MM.1S (cell line): Measurements from ENCODE around the gene ENOX1.

Source experiments
- DNase-seq: peaks from one replicate; pipeline ENCODE4 v3.0.0-alpha.2; 2015
- H2AFZ ChIP-seq: fragments of 300-600 bp; sonication (generic); 2 replicates; pipeline ENCODE4 v1.6.0; 2016; ENCODE audit warnings: antibody characterized with exemption, low read length
- H3F3A ChIP-seq: fragments of 300-600 bp; sonication (generic); 2 replicates; pipeline ENCODE4 v1.6.1; 2016; ENCODE audit warnings: mild to moderate bottlenecking, antibody characterized with exemption, low read length, moderate library complexity, mixed read lengths; ENCODE audit not compliant: insufficient read depth
- H3K27ac ChIP-seq: fragments of 300-600 bp; sonication (generic); 2 replicates; pipeline ENCODE4 v1.5.1; 2016; ENCODE audit warnings: mild to moderate bottlenecking, low read length
- H3K27me3 ChIP-seq: fragments of 300-600 bp; sonication (generic); replicated peaks from 2 replicates; pipeline ENCODE4 v1.6.0; 2016; ENCODE audit warnings: low read length; ENCODE audit not compliant: insufficient read depth
- H3K36me3 ChIP-seq: fragments of 300-600 bp; sonication (generic); replicated peaks from 2 replicates; pipeline ENCODE4 v1.6.1; 2016; ENCODE audit warnings: mild to moderate bottlenecking, low read length, mixed read lengths; ENCODE audit not compliant: insufficient read depth
- H3K4me1 ChIP-seq: fragments of 300-600 bp; sonication (generic); 2 replicates; pipeline ENCODE4 v1.6.1; 2016; ENCODE audit warnings: low read length, mixed read lengths
- H3K4me2 ChIP-seq: fragments of 300-600 bp; sonication (generic); 2 replicates; pipeline ENCODE4 v1.6.0; 2016; ENCODE audit warnings: low read depth, low read length
- H3K4me3 ChIP-seq: fragments of 300-600 bp; sonication (generic); 2 replicates; pipeline ENCODE4 v1.5.1; 2016; ENCODE audit warnings: low read length, mixed read lengths
- H3K79me2 ChIP-seq: fragments of 300-600 bp; sonication (generic); 2 replicates; pipeline ENCODE4 v1.6.1; 2016; ENCODE audit warnings: mixed run types, low read length, mixed read lengths
- H3K9ac ChIP-seq: fragments of 300-600 bp; sonication (generic); 2 replicates; pipeline ENCODE4 v1.6.1; 2016; ENCODE audit warnings: low read length, mixed read lengths
- H3K9me2 ChIP-seq: fragments of 300-600 bp; sonication (generic); replicated peaks from 2 replicates; pipeline ENCODE4 v1.6.1; 2016; ENCODE audit warnings: mild to moderate bottlenecking, low read length, mixed read lengths; ENCODE audit not compliant: insufficient read depth
- H3K9me3 ChIP-seq: fragments of 300-600 bp; sonication (generic); replicated peaks from 2 replicates; pipeline ENCODE4 v1.6.1; 2016; ENCODE audit warnings: mild to moderate bottlenecking, low read length, mixed read lengths; ENCODE audit not compliant: insufficient read depth
- H4K20me1 ChIP-seq: fragments of 300-600 bp; sonication (generic); 2 replicates; pipeline ENCODE4 v1.6.1; 2016; ENCODE audit warnings: mild to moderate bottlenecking, low read length, moderate library complexity, mixed read lengths; ENCODE audit not compliant: insufficient read depth
- CTCF ChIP-seq: fragments of 300-600 bp; sonication (generic); IDR thresholded peaks from 2 replicates; pipeline ENCODE4 v1.5.1; 2016; ENCODE audit warnings: antibody characterized with exemption, low read length, mixed read lengths
- EZH2 ChIP-seq: fragments of 300-600 bp; sonication (generic); optimal IDR thresholded peaks from 2 replicates; pipeline ENCODE3; 2017; ENCODE audit warnings: low read depth, mild to moderate bottlenecking, antibody characterized with exemption, low read length, mixed read lengths
- EZH2phosphoT487 ChIP-seq: fragments of 300-600 bp; sonication (generic); IDR thresholded peaks from 2 replicates; pipeline ENCODE4 v1.6.1; 2018; ENCODE audit warnings: antibody characterized with exemption, low read length

The ENOX1 gene

GRCh38 chr13:43304945-43305344 is 481.8 kb downstream of the ENOX1 start:
- TF ChIP-seq EZH2phosphoT487 (no peak), CTCF (no peak), EZH2 (no peak)
- Histone ChIP-seq H3K27me3 (no peaks in the 10 kb centered on the region), H3K4me3 (no peak overlapping the region), H3K9ac (no peak overlapping the region), H3K27ac (no peak overlapping the region), H3F3A (no peaks in the 10 kb centered on the region), H4K20me1 (no peaks in the 10 kb centered on the region), H3K79me2 (no peaks in the 10 kb centered on the region), H3K9me3 (no peaks in the 10 kb centered on the region), H3K4me2 (no peak overlapping the region), H2AFZ (no peak overlapping the region), H3K9me2 (no peaks in the 10 kb centered on the region), H3K36me3 (no peaks in the 10 kb centered on the region), H3K4me1 (no peaks in the 10 kb centered on the region)
- no peak for DNase-seq

- H3K9ac ChIP-seq: no peak overlapping the region
- H3K4me1 ChIP-seq: no peaks in the 10 kb centered on the region
- TF ChIP-seq EZH2phosphoT487 (no peak), CTCF (no peak), EZH2 (no peak)
- DNase-seq: no peak
- no peaks in the 10 kb centered on the region for H3K79me2 ChIP-seq
- no peak overlapping the region for H3K27ac ChIP-seq
- H3K9me2 ChIP-seq: no peaks in the 10 kb centered on the region
- H3K9me3 ChIP-seq: no peaks in the 10 kb centered on the region
- no peaks in the 10 kb centered on the region for H4K20me1 ChIP-seq
- no peaks in the 10 kb centered on the region for H3K27me3 ChIP-seq
- no peaks in the 10 kb centered on the region for H3K36me3 ChIP-seq
- no peak overlapping the region for H2AFZ ChIP-seq
- no peak overlapping the region for H3K4me2 ChIP-seq
- H3K4me3 ChIP-seq: no peak overlapping the region
- no peaks in the 10 kb centered on the region for H3F3A ChIP-seq
Observed at GRCh38 chr13:43304449-43304848, 482.3 kb downstream of the ENOX1 start.

- no peak overlapping the region for H3K4me2 ChIP-seq
- H3K27ac ChIP-seq: no peak overlapping the region
- peak; percentile 54 for DNase-seq
Observed at GRCh38 chr13:43303033-43303729, 483.6 kb downstream of the ENOX1 start.

More at GRCh38 chr13:43303033-43303729, 483.6 kb downstream of the ENOX1 start:
- Histone ChIP-seq H3K9me3 (no peaks in the 10 kb centered on the region), H3K4me1 (no peaks in the 10 kb centered on the region), H3K79me2 (no peaks in the 10 kb centered on the region), H3K9me2 (no peaks in the 10 kb centered on the region), H3K4me3 (no peak overlapping the region), H3K9ac (no peak overlapping the region), H2AFZ (no peak overlapping the region), H3K36me3 (no peaks in the 10 kb centered on the region), H3K27me3 (no peaks in the 10 kb centered on the region), H4K20me1 (no peaks in the 10 kb centered on the region), H3F3A (no peaks in the 10 kb centered on the region)
- TF ChIP-seq CTCF: peak; percentile 62
- TF ChIP-seq EZH2phosphoT487: no peak
